Measurements from ENCODE around the gene PPP3R1. TPM values are rescaled to one million over a fixed set of nuclear protein-coding genes. Genes with fewer than 3 reads are reported as not detected.

PPP3R1 gene
- total RNA-seq, 4 donors from 2014 or later, result 23.8 to 31.6 (median 29.9) TPM

DNA sequence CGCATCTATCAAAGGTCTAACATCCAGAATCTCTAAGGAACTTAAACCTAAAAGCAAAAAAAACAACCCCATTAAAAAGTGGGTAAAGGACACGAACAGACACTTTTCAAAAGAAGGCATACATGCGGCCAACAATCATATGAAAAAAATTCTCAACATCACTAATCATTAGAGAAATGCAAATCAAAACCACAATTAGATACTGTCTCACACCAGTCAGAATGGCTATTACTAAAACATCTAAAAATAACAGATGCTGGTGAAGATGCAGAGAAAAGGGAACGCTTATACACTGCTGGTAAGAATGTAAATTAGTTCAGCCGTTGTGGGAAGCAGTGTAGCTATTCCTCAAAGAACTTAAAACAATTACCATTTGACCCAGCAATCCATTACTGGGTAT, 38.0 kb downstream of the PPP3R1 start:
- H3K4me1 ChIP-seq, result peaks cover 9 to 64% (median 16%) of the 10 kb centered on the region in 3 donors
- no peaks in the 10 kb centered on the region for H3K27me3 ChIP-seq
- H3K4me3 ChIP-seq, result no peak overlapping the region
- peaks cover 0 to 13% of the 10 kb centered on the region in 2 donors for H3K36me3 ChIP-seq
- 67 to 80% methylated on average over 5 of the region's 5 CpGs for WGBS, 2 donors (ENCODE audit: low coverage in 1 of 2)
- no peak overlapping the region for H3K27ac ChIP-seq
- H3K9me3 ChIP-seq, result no peaks in the 10 kb centered on the region
- no peak for ATAC-seq
- TF ChIP-seq POLR2A (IDR thresholded peaks at IDR 0.05) (no peak), POLR2AphosphoS5 (IDR thresholded peaks at IDR 0.05) (no peak), EP300 (IDR thresholded peaks at IDR 0.05) (no peak)
- TF ChIP-seq, protein P1, sequence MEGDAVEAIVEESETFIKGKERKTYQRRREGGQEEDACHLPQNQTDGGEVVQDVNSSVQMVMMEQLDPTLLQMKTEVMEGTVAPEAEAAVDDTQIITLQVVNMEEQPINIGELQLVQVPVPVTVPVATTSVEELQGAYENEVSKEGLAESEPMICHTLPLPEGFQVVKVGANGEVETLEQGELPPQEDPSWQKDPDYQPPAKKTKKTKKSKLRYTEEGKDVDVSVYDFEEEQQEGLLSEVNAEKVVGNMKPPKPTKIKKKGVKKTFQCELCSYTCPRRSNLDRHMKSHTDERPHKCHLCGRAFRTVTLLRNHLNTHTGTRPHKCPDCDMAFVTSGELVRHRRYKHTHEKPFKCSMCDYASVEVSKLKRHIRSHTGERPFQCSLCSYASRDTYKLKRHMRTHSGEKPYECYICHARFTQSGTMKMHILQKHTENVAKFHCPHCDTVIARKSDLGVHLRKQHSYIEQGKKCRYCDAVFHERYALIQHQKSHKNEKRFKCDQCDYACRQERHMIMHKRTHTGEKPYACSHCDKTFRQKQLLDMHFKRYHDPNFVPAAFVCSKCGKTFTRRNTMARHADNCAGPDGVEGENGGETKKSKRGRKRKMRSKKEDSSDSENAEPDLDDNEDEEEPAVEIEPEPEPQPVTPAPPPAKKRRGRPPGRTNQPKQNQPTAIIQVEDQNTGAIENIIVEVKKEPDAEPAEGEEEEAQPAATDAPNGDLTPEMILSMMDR (IDR thresholded peaks at IDR 0.05), result no peak

DNA sequence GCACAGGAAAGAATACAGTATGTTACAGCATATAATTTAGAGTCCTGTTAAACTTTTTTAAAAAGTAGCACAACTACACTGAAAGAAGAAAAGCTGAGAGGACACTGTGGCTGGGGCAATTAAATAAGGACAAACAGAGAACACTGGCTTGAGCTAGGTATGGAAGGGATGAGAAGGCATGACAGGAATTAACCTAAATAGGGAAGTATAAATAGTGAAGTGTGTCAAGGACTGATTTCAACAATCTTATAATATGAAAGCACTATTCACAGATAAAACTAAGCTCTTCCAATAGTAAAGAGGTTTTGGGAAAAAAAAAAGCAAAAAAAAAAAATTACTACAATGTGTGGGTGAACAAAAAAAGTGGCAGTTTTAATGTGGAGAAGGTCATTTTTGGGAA, 45.5 kb downstream of the PPP3R1 start:
- TF ChIP-seq POLR2AphosphoS5 (IDR thresholded peaks at IDR 0.05), result no peak
- TF ChIP-seq, protein P1 (IDR thresholded peaks at IDR 0.05), result no peak
- TF ChIP-seq POLR2A (IDR thresholded peaks at IDR 0.05), result no peak
- no peak for TF ChIP-seq EP300 (IDR thresholded peaks at IDR 0.05)
- no peaks in the 10 kb centered on the region for H3K27me3 ChIP-seq
- no peak overlapping the region for H3K27ac ChIP-seq
- H3K9me3 ChIP-seq, result no peaks in the 10 kb centered on the region
- peaks cover 0 to 50% (median 14%) of the 10 kb centered on the region in 3 donors for H3K4me1 ChIP-seq
- peaks cover 0 to under 1% of the 10 kb centered on the region in 2 donors for H3K36me3 ChIP-seq
- no peak for ATAC-seq
- H3K4me3 ChIP-seq, result no peak overlapping the region

GRCh38 chr2:68203587-68203986, 48.7 kb downstream of the PPP3R1 start:
- H3K27ac ChIP-seq, result no peak overlapping the region
- H3K4me3 ChIP-seq, result no peak overlapping the region
- TF ChIP-seq POLR2AphosphoS5 (IDR thresholded peaks at IDR 0.05), result no peak
- TF ChIP-seq POLR2A (IDR thresholded peaks at IDR 0.05), result no peak
- TF ChIP-seq, protein P1 (IDR thresholded peaks at IDR 0.05), result no peak
- no peak for TF ChIP-seq EP300 (IDR thresholded peaks at IDR 0.05)
- WGBS, 2 donors (ENCODE audit: low coverage in 1 of 2), result 0 to 36% methylated on average over 1 to 3 of the region's 3 CpGs
- H3K36me3 ChIP-seq, result no peaks in the 10 kb centered on the region
- no peak for ATAC-seq
- no peaks in the 10 kb centered on the region for H3K9me3 ChIP-seq
- H3K4me1 ChIP-seq, result peaks cover 0 to 54% (median 14%) of the 10 kb centered on the region in 3 donors
- H3K27me3 ChIP-seq, result no peaks in the 10 kb centered on the region

GRCh38 chr2:68200157-68200787, 52.1 kb downstream of the PPP3R1 start:
- Histone ChIP-seq H3K27me3 (no peaks in the 10 kb centered on the region), H3K36me3 (no peaks in the 10 kb centered on the region), H3K9me3 (no peaks in the 10 kb centered on the region), H3K4me3 (no peak overlapping the region), H3K27ac (no peak overlapping the region), H3K4me1 (peaks cover 0 to 48% (median 9%) of the 10 kb centered on the region in 3 donors)
- 81 to 86% methylated on average over 4 of the region's 4 CpGs for WGBS, 2 donors (ENCODE audit: low coverage in 1 of 2)
- no peak for ATAC-seq
- TF ChIP-seq, protein P1 (IDR thresholded peaks at IDR 0.05), result no peak
- TF ChIP-seq EP300 (IDR thresholded peaks at IDR 0.05), result no peak
- no peak for TF ChIP-seq POLR2A (IDR thresholded peaks at IDR 0.05)
- TF ChIP-seq POLR2AphosphoS5 (IDR thresholded peaks at IDR 0.05), result no peak

DNA sequence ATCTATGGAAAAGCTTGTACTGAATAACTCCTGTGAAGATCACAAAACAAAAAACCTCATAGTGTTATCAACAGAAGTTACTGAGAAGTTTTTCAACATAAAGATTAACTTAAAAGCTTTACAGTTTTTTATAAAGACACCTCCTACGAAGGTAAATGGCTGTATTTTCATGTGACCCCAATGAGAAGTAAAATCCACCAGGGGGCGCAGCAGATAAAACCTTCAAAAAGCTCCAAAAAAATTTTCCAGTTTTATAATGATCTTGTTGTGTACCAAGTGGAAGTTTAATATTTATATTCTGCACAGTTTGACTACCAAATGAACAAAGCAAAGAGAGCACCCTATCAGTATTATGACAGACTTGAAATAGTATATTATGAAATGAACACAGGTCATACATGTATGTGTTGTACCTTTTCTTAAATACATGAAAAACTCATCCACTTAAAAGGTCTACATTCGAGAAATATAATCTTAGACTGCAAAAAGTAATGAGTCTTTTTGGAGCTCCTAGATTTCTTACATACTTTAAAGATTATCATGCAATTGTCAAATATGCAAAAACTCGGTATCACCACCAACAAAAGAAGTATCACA, 56.1 kb downstream of the PPP3R1 start:
- TF ChIP-seq EP300 (IDR thresholded peaks at IDR 0.05) (no peak), POLR2AphosphoS5 (IDR thresholded peaks at IDR 0.05) (no peak)
- TF ChIP-seq, protein P1 (IDR thresholded peaks at IDR 0.05), result peak in 2 of 4 experiments; percentile 74 to 79
- Histone ChIP-seq H3K27ac (no peak overlapping the region), H3K4me1 (peaks cover 0 to 68% (median 16%) of the 10 kb centered on the region in 3 donors), H3K4me3 (no peak overlapping the region), H3K9me3 (no peaks in the 10 kb centered on the region), H3K27me3 (no peaks in the 10 kb centered on the region), H3K36me3 (no peaks in the 10 kb centered on the region)
- WGBS, 2 donors (ENCODE audit: low coverage in 1 of 2), result 32 to 91% methylated on average over 4 of the region's 4 CpGs
- peak; percentile 25 for ATAC-seq
